NCI-H2029 (cell line): ENCODE measurements around the gene SEC24D.

Source experiments
- DNase-seq: peaks from one replicate; lab custom pipeline; 2025; lab: John Stamatoyannopoulos, UW

The SEC24D gene

GRCh38 chr4:118752551-118752950 is 83.4 kb downstream of the SEC24D start:
- DNase-seq = no peak

GRCh38 chr4:118751629-118752323 is 84.2 kb downstream of the SEC24D start:
- DNase-seq = no peak

- no peak for DNase-seq
These were observed 86.5 kb downstream of the SEC24D start for GRCh38 chr4:118749347-118749988.

- no peak for DNase-seq
These were observed 89.5 kb downstream of the SEC24D start for GRCh38 chr4:118746251-118746919.

GRCh38 chr4:118745357-118745756 is 90.6 kb downstream of the SEC24D start:
- no peak for DNase-seq

GRCh38 chr4:118743867-118744266 is 92.1 kb downstream of the SEC24D start:
- no peak for DNase-seq

GRCh38 chr4:118742050-118742449 is 93.9 kb downstream of the SEC24D start:
- no peak for DNase-seq

- no peak for DNase-seq
These were observed 94.5 kb downstream of the SEC24D start for GRCh38 chr4:118741301-118741855.

- DNase-seq = no peak
These were observed 95.1 kb downstream of the SEC24D start for GRCh38 chr4:118740869-118741268.

- DNase-seq = no peak
These were observed 96.8 kb downstream of the SEC24D start for GRCh38 chr4:118739022-118739713.

GRCh38 chr4:118738090-118738489 is 97.8 kb downstream of the SEC24D start:
- no peak for DNase-seq

GRCh38 chr4:118736900-118737299 is 99.0 kb downstream of the SEC24D start:
- DNase-seq = no peak

GRCh38 chr4:118734491-118735205 is 101.3 kb downstream of the SEC24D start:
- no peak for DNase-seq

GRCh38 chr4:118732591-118733330 is 103.2 kb downstream of the SEC24D start:
- DNase-seq = no peak

- no peak for DNase-seq
These were observed 105.2 kb downstream of the SEC24D start for GRCh38 chr4:118730683-118731082.

- no peak for DNase-seq
These were observed 106.3 kb downstream of the SEC24D start for GRCh38 chr4:118729287-118730286.

GRCh38 chr4:118727360-118727759 is 108.6 kb downstream of the SEC24D start:
- DNase-seq = no peak

- DNase-seq = no peak
These were observed 112.6 kb downstream of the SEC24D start for GRCh38 chr4:118723369-118723768.

GRCh38 chr4:118721752-118722151 is 114.2 kb downstream of the SEC24D start:
- DNase-seq = no peak
